Measurements from ENCODE around the gene SYNGR1. TPM values are rescaled to one million over a fixed set of nuclear protein-coding genes. Genes with fewer than 3 reads are reported as not detected.
"Not testable (repeated sequence)": the region's sequence is repeated elsewhere in the genome, so short reads cannot be mapped to it uniquely, and the experiment has no call there.

Gene SYNGR1
- total RNA-seq, 1 donor from 2014 or later: 42.2 TPM

DNA sequence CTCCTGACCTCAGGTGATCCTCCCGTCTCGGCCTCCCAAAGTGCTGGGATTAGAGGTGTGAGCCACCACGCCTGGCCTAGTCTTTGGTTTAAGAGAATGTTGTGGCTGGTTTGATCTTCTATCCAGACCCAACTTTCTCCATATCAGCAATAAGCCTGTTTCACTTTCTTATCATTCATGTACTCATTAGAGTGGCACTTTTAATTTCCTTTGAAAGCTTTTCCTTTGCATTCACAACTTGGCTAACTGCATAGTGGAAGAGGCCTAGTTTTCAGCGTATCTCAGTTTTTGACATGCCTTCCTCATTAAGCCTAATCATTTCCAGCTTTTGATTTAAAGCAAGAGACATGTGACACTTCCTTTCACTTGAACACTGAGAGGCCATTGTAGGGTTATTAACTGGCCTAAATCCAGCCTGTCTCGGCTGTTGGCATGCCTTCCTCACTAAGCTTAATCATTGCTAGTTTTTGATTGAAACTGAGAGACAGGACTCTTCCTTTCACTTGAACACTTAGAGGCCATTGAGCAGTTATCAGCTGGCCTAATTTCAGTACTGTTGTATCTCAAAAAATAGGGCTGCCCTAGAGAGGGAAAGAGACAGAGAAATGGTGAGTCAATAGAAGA lies 17.2 kb upstream of the SYNGR1 start:
- H3K27ac ChIP-seq: peak overlapping the region; percentile 27
- TF ChIP-seq POLR2AphosphoS5 (IDR thresholded peaks at IDR 0.05; ENCODE audit: insufficient read depth in 1 of 2, low read depth in 1 of 2): no peak
- TF ChIP-seq, protein P1, sequence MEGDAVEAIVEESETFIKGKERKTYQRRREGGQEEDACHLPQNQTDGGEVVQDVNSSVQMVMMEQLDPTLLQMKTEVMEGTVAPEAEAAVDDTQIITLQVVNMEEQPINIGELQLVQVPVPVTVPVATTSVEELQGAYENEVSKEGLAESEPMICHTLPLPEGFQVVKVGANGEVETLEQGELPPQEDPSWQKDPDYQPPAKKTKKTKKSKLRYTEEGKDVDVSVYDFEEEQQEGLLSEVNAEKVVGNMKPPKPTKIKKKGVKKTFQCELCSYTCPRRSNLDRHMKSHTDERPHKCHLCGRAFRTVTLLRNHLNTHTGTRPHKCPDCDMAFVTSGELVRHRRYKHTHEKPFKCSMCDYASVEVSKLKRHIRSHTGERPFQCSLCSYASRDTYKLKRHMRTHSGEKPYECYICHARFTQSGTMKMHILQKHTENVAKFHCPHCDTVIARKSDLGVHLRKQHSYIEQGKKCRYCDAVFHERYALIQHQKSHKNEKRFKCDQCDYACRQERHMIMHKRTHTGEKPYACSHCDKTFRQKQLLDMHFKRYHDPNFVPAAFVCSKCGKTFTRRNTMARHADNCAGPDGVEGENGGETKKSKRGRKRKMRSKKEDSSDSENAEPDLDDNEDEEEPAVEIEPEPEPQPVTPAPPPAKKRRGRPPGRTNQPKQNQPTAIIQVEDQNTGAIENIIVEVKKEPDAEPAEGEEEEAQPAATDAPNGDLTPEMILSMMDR (IDR thresholded peaks at IDR 0.05): no peak
- no peak for TF ChIP-seq POLR2A (IDR thresholded peaks at IDR 0.05)
- intact Hi-C loops (cut with DNase I): no loop called here

DNA sequence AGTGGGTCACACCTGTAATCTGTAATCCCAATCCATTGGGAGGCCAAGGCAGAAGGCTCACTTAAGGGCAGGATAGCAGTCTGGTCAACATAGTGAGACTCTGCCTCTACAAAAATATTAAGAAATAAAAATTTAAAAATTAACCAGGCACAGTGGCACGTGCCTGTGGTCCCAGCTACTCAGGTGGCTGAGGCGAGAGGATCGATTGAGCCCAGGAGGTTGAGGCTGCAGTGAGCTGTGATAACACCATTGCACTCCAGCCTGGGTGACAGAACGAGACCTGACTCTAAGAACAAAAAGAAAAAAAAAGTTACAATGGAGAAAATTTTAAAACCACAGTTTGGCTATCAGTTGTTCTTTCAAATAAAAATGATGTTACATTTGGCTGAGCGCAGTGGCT lies 13.4 kb upstream of the SYNGR1 start:
- Histone ChIP-seq H3K27me3 (no peaks in the 10 kb centered on the region), H3K27ac (no peak overlapping the region), H3K9me3 (no peaks in the 10 kb centered on the region), H3K4me3 (no peak overlapping the region), H3K4me1 (peaks cover 4% of the 10 kb centered on the region), H3K36me3 (no peaks in the 10 kb centered on the region)
- DNase-seq (ENCODE audit: extremely low spot score in 2 of 2): no peak
- TF ChIP-seq POLR2A (IDR thresholded peaks at IDR 0.05): no peak
- TF ChIP-seq POLR2AphosphoS5 (IDR thresholded peaks at IDR 0.05; ENCODE audit: insufficient read depth in 1 of 2, low read depth in 1 of 2): no peak
- TF ChIP-seq, protein P1 (IDR thresholded peaks at IDR 0.05): no peak
- intact Hi-C loops (cut with DNase I): no loop called here

More for the DNA sequence above, 17.2 kb upstream of the SYNGR1 start:
- DNase-seq (ENCODE audit: extremely low spot score in 2 of 2): no peak
- Histone ChIP-seq H3K4me3 (no peak overlapping the region), H3K9me3 (no peaks in the 10 kb centered on the region), H3K27me3 (no peaks in the 10 kb centered on the region), H3K36me3 (no peaks in the 10 kb centered on the region), H3K4me1 (peaks cover 8% of the 10 kb centered on the region)

DNA sequence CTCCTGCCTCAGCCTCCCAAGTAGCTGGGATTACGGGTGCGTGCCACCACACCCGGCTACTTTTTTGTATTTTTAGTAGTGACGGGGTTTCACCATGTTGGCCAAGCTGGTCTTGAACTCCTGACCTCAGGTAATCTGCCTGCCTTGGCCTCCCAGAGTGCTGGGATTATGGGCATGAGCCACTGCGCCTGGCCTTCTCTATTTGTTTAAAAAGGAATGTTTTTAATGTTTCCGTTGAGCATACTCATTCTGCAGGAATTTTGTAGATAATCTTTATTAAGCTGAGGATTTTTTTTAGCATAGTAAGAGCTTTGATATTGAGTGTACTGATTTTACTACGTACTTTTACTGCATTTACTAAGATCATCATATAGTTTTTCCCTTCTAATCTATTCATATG lies 10.0 kb upstream of the SYNGR1 start:
- DNase-seq (ENCODE audit: extremely low spot score in 2 of 2); H3K27me3 ChIP-seq; H3K4me3 ChIP-seq; intact Hi-C loops (cut with DNase I); H3K27ac ChIP-seq; H3K9me3 ChIP-seq; H3K4me1 ChIP-seq; H3K36me3 ChIP-seq: not testable (repeated sequence)

DNA sequence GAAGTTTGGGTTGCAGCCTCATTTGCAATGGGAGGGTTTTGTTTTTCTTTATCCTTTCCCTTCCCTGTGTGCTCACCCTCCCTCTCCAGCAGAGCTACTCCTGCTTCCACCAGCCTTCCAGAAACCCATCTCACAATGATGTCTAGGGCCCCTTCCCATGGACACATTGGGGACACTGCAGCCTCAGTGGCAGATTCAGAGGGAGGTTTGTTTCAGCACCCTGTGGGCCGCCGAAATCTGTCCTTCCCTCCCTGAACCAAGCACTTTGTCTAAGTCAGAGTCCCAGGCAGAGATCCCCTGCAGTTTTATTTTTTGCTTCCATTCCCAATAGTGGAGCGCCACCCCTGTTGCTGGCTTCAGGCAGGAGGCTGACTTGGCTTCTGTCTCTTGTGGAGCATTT lies 8.6 kb upstream of the SYNGR1 start:
- no peaks in the 10 kb centered on the region for H3K4me1 ChIP-seq
- H3K9me3 ChIP-seq: no peaks in the 10 kb centered on the region
- no peaks in the 10 kb centered on the region for H3K27me3 ChIP-seq
- no peaks in the 10 kb centered on the region for H3K36me3 ChIP-seq
- DNase-seq (ENCODE audit: extremely low spot score in 2 of 2): no peak
- intact Hi-C loops (cut with DNase I): no loop called here
- H3K4me3 ChIP-seq: no peak overlapping the region
- no peak overlapping the region for H3K27ac ChIP-seq
- TF ChIP-seq, protein P1 (IDR thresholded peaks at IDR 0.05): no peak
- TF ChIP-seq POLR2A (IDR thresholded peaks at IDR 0.05) (no peak), POLR2AphosphoS5 (IDR thresholded peaks at IDR 0.05; ENCODE audit: insufficient read depth in 1 of 2, low read depth in 1 of 2) (no peak)

DNA sequence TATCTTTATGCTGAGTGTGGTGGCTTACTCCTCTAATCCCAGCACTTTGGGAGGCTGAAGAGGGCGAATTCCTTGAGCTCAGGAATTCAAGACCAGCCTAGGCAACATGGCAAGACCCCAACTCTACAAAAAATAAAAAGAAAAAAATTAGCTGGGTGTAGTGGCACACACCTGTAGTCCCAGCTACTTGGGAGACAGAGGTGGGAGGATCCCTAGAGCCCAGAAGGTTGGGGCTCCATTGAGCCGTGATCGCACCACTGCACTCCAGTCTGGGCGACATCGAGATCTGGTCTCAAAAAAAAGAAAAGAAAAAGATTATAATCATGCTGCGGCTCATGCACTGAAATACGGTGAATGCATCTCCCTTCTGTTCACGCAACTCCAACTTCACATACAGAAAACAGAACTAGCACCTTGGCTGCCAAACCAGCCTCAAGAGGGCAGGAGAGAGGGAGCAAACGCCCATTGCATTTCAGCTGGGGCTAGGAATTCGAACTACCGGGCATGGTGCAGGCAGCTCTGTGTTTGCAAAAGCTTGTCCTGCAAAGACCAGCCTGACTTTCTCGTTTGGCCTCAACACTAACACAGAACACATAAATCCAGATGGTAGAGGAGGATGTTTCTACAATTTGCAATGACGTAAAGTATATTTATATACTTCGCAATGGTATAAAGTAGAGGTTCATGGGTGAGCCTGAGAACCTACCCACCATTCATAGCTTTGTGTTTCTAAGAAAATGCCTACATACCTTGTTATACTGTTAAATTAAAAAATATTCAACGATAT lies 6.3 kb upstream of the SYNGR1 start:
- Histone ChIP-seq H3K9me3 (no peaks in the 10 kb centered on the region), H3K27ac (no peak overlapping the region), H3K27me3 (no peaks in the 10 kb centered on the region), H3K4me3 (no peak overlapping the region), H3K36me3 (no peaks in the 10 kb centered on the region), H3K4me1 (no peaks in the 10 kb centered on the region)
- DNase-seq (ENCODE audit: extremely low spot score in 2 of 2): no peak
- intact Hi-C loops (cut with DNase I): no loop called here
- TF ChIP-seq POLR2AphosphoS5 (IDR thresholded peaks at IDR 0.05; ENCODE audit: insufficient read depth in 1 of 2, low read depth in 1 of 2) (peak in 1 of 2 donors; percentile 43), POLR2A (IDR thresholded peaks at IDR 0.05) (no peak)
- TF ChIP-seq, protein P1 (IDR thresholded peaks at IDR 0.05): peak in 2 of 3 experiments; percentile 39 to 50
